H1 (cell line): ENCODE results near the gene OPCML. TPM values are rescaled to one million over a fixed set of nuclear protein-coding genes. Genes with fewer than 3 reads are reported as not detected.

ENCODE experiments used
- CTCF ChIA-PET: fragments of 300-600 bp; sonication (Branson Sonifier 250); formaldehyde crosslinking; loops from one replicate; lab custom pipeline; 2021; ENCODE audit not compliant: partially characterized antibody; lab: Charles Lee
- POLR2A ChIA-PET: fragments of 300-600 bp; sonication (Branson Sonifier 250); formaldehyde crosslinking; loops from one replicate; lab custom pipeline; 2021; ENCODE audit warnings: inconsistent platforms; ENCODE audit not compliant: partially characterized antibody; lab: Charles Lee
- DNase-seq, 2 experiments: peaks; one replicate each; pipeline versions ENCODE4 v3.0.0 to v3.0.0-alpha.2; 2010 to 2022; ENCODE audit warnings: low spot score in 2 of 2, low read depth in 1 of 2, mixed read lengths in 1 of 2
- FAIRE-seq: peaks from 2 replicates; lab custom pipeline; 2011; peaks lifted over from hg19 to GRCh38; lab: Jason Lieb, UNC
- H2AFZ ChIP-seq: 2 replicates; pipeline ENCODE4 v1.8.1; 2012; ENCODE audit warnings: low read length, inconsistent platforms
- H2AK5ac ChIP-seq: 2 replicates; pipeline ENCODE4 v1.6.1; 2013; ENCODE audit warnings: low read depth, low read length
- H2BK120ac ChIP-seq: replicated peaks from 2 replicates; pipeline ENCODE3; 2013; ENCODE audit warnings: low read depth, low read length, inconsistent platforms
- H2BK12ac ChIP-seq: 2 replicates; pipeline ENCODE4 v1.6.1; 2013; ENCODE audit warnings: low read depth, low read length
- H2BK15ac ChIP-seq: 2 replicates; pipeline ENCODE4 v1.6.1; 2013; ENCODE audit warnings: low read length
- H2BK20ac ChIP-seq: 2 replicates; pipeline ENCODE4 v1.6.1; 2013; ENCODE audit warnings: low read length
- H2BK5ac ChIP-seq: 2 replicates; pipeline ENCODE4 v1.6.1; 2013; ENCODE audit warnings: low read depth, low read length
- H3K14ac ChIP-seq: 2 replicates; pipeline ENCODE4 v1.6.1; 2013; ENCODE audit warnings: inconsistent platforms; ENCODE audit not compliant: insufficient read length
- H3K18ac ChIP-seq: 2 replicates; pipeline ENCODE4 v1.6.1; 2013; ENCODE audit warnings: low read length; ENCODE audit errors: extremely low read depth
- H3K23ac ChIP-seq: 2 replicates; pipeline ENCODE4 v1.6.1; 2013; ENCODE audit warnings: inconsistent platforms; ENCODE audit not compliant: insufficient read length
- H3K23me2 ChIP-seq: 2 replicates; pipeline ENCODE4 v1.6.1; 2013; ENCODE audit warnings: low read depth, low read length
- H3K27ac ChIP-seq: 2 replicates; pipeline ENCODE4 v1.6.1; 2011; ENCODE audit warnings: low read depth, low read length, inconsistent platforms
- H3K27me3 ChIP-seq, 4 experiments: replicated peaks in 1 of 4; 1 replicate in 1 of 4; 2 replicates in 3 of 4; pipeline versions ENCODE4 v1.6.1 to v1.8.1; 2011 to 2013; ENCODE audit warnings: low read length in 3 of 4, mild to moderate bottlenecking in 3 of 4, inconsistent platforms in 2 of 4, mixed read lengths in 2 of 4, moderate library complexity in 1 of 4; ENCODE audit not compliant: control insufficient read depth in 3 of 4, insufficient read depth in 3 of 4; ENCODE audit errors: extremely low read depth in 1 of 4
- H3K36me3 ChIP-seq, 4 experiments: 2 replicates each; pipeline versions ENCODE4 v1.6.1 to v1.8.1; 2011 to 2013; ENCODE audit warnings: mild to moderate bottlenecking in 4 of 4, low read length in 3 of 4, moderate library complexity in 2 of 4, control low read depth in 1 of 4, inconsistent platforms in 1 of 4; ENCODE audit not compliant: insufficient read depth in 4 of 4, control insufficient read depth in 2 of 4
- H3K4ac ChIP-seq: replicated peaks from 2 replicates; pipeline ENCODE3; 2013; ENCODE audit warnings: low read length, low read depth, mixed read lengths, inconsistent platforms; ENCODE audit not compliant: insufficient read length
- H3K4me1 ChIP-seq, 4 experiments: replicated peaks in 1 of 4; 1 replicate in 1 of 4; 2 replicates in 3 of 4; pipeline versions ENCODE4 v1.6.1 to v1.8.1; 2011 to 2013; ENCODE audit warnings: low read length in 3 of 4, inconsistent platforms in 2 of 4, mixed read lengths in 1 of 4; ENCODE audit not compliant: insufficient read depth in 4 of 4, control insufficient read depth in 3 of 4
- H3K4me2 ChIP-seq, 2 experiments: 2 replicates each; pipeline versions ENCODE4 v1.6.1 to v1.8.1; 2011 to 2013; ENCODE audit warnings: low read depth in 2 of 2, low read length in 2 of 2, control low read depth in 1 of 2, inconsistent platforms in 1 of 2, mild to moderate bottlenecking in 1 of 2; ENCODE audit not compliant: insufficient read depth in 1 of 2
- H3K4me3 ChIP-seq, 4 experiments: fragments of 200-600, 300-600 bp in 1 of 4; sonication (generic), shearing (Covaris generic), sonication (Bioruptor Twin) in 1 of 4; 2 replicates each; pipeline versions ENCODE4 v1.5.1 to v1.8.1; 2011 to 2016; ENCODE audit warnings: low read length in 4 of 4, low read depth in 3 of 4, control low read depth in 2 of 4, inconsistent platforms in 2 of 4, mild to moderate bottlenecking in 2 of 4, mixed read lengths in 1 of 4, moderate library complexity in 1 of 4; ENCODE audit not compliant: insufficient read depth in 2 of 4; ENCODE audit errors: extremely low read depth in 1 of 4
- H3K56ac ChIP-seq: replicated peaks from 2 replicates; pipeline ENCODE3; 2013; ENCODE audit warnings: low read depth, mild to moderate bottlenecking, mixed read lengths, low read length, inconsistent platforms; ENCODE audit not compliant: insufficient read length
- H3K79me1 ChIP-seq: 2 replicates; pipeline ENCODE4 v1.6.1; 2013; ENCODE audit warnings: low read depth, low read length, control low read depth
- H3K79me2 ChIP-seq, 2 experiments: 2 replicates each; pipeline versions ENCODE4 v1.6.1 to v1.8.1; 2012 to 2013; ENCODE audit warnings: low read length in 2 of 2, mild to moderate bottlenecking in 2 of 2, inconsistent platforms in 1 of 2; ENCODE audit not compliant: insufficient read depth in 2 of 2, control insufficient read depth in 1 of 2
- H3K9ac ChIP-seq, 4 experiments: replicated peaks in 1 of 4; 1 replicate in 1 of 4; 2 replicates in 3 of 4; pipeline versions ENCODE4 v1.6.1 to v1.8.1; 2011 to 2013; ENCODE audit warnings: low read depth in 3 of 4, low read length in 3 of 4, control low read depth in 2 of 4, mild to moderate bottlenecking in 2 of 4, moderate library complexity in 2 of 4, inconsistent platforms in 1 of 4; ENCODE audit errors: extremely low read depth in 1 of 4
- H3K9me3 ChIP-seq, 2 experiments: 2 replicates each; pipeline versions ENCODE4 v1.6.1 to v1.8.1; 2012 to 2013; ENCODE audit warnings: mild to moderate bottlenecking in 2 of 2, moderate library complexity in 2 of 2, control low read depth in 1 of 2, inconsistent platforms in 1 of 2, low read depth in 1 of 2, low read length in 1 of 2, mixed read lengths in 1 of 2; ENCODE audit not compliant: insufficient read depth in 2 of 2
- H4K20me1 ChIP-seq, 2 experiments: replicated peaks in 1 of 2; 2 replicates each; pipeline versions ENCODE3 to v1.8.1; 2011 to 2013; ENCODE audit warnings: inconsistent platforms in 2 of 2, low read length in 2 of 2, mild to moderate bottlenecking in 1 of 2; ENCODE audit not compliant: insufficient read depth in 2 of 2, control insufficient read depth in 1 of 2
- H4K5ac ChIP-seq: 2 replicates; pipeline ENCODE4 v1.6.1; 2013; ENCODE audit warnings: low read length, low read depth, mixed read lengths, inconsistent platforms; ENCODE audit not compliant: insufficient read length
- H4K8ac ChIP-seq: 2 replicates; pipeline ENCODE4 v1.8.0; 2013; ENCODE audit warnings: mild to moderate bottlenecking, moderate library complexity, low read length, inconsistent platforms; ENCODE audit not compliant: insufficient read depth; ENCODE audit errors: extremely low read depth
- H4K91ac ChIP-seq: replicated peaks from 2 replicates; pipeline ENCODE3; 2013; ENCODE audit warnings: low read length, mixed read lengths, inconsistent platforms; ENCODE audit not compliant: insufficient read length
- ASH2L ChIP-seq: fragments of 200-600, 300-600 bp; sonication (generic); IDR thresholded peaks from one replicate; pipeline ENCODE4 v1.7.1; 2017; ENCODE audit warnings: low read length
- ATF2 ChIP-seq: IDR thresholded peaks from 2 replicates; pipeline ENCODE4 v1.6.1; 2012; ENCODE audit warnings: low read length, inconsistent platforms
- BCL11A ChIP-seq, 2 experiments: IDR thresholded peaks; one replicate each; pipeline ENCODE4 v1.6.1; 2011; ENCODE audit warnings: low read depth in 2 of 2, low read length in 2 of 2, mild to moderate bottlenecking in 2 of 2
- CHD1 ChIP-seq: IDR thresholded peaks from 2 replicates; pipeline ENCODE4 v1.6.1; 2012; ENCODE audit warnings: low read depth, low read length, improper control_type of control experiment
- CTBP2 ChIP-seq: IDR thresholded peaks from 2 replicates; pipeline ENCODE4 v1.7.0; 2011; ENCODE audit warnings: borderline replicate concordance, mild to moderate bottlenecking, moderate library complexity, mixed read lengths, low read length; ENCODE audit not compliant: insufficient read depth, insufficient read length
- EGR1 ChIP-seq: IDR thresholded peaks from 2 replicates; pipeline ENCODE4 v1.6.1; 2011; ENCODE audit warnings: low read depth, low read length, borderline replicate concordance
- MAX ChIP-seq: IDR thresholded peaks from 2 replicates; pipeline ENCODE4 v1.6.1; 2012; ENCODE audit warnings: inconsistent platforms
- POLR2A ChIP-seq, 2 experiments: IDR thresholded peaks; 1 replicate in 1 of 2; 2 replicates in 1 of 2; pipeline ENCODE4 v1.6.1; 2011; ENCODE audit warnings: low read depth in 2 of 2, low read length in 2 of 2, mild to moderate bottlenecking in 2 of 2; ENCODE audit errors: control extremely low read depth in 1 of 2
- SIN3A ChIP-seq, 2 experiments: IDR thresholded peaks in 1 of 2; conservative IDR thresholded peaks in 1 of 2; 2 replicates each; pipeline ENCODE4 v1.6.1; 2011 to 2012; ENCODE audit warnings: low read length in 2 of 2, improper control_type of control experiment in 1 of 2, low read depth in 1 of 2, mild to moderate bottlenecking in 1 of 2
- SIRT6 ChIP-seq: IDR thresholded peaks from one replicate; pipeline ENCODE4 v1.7.1; 2012; ENCODE audit warnings: low read length, inconsistent platforms
- SUZ12 ChIP-seq: fragments of 200-600 bp; sonication (generic); IDR thresholded peaks from 2 replicates; pipeline ENCODE4 v1.6.1; 2012; ENCODE audit warnings: mild to moderate bottlenecking, inconsistent platforms, low read length, moderate library complexity, mixed read lengths
- TAF1 ChIP-seq: IDR thresholded peaks from 2 replicates; pipeline ENCODE4 v1.6.1; 2011; ENCODE audit warnings: mild to moderate bottlenecking, low read depth, low read length
- TCF12 ChIP-seq: IDR thresholded peaks from 2 replicates; pipeline ENCODE4 v1.6.1; 2011; ENCODE audit warnings: low read depth, mild to moderate bottlenecking, low read length
- WGBS, 2 experiments: shearing (Covaris generic) in 1 of 2; methylation state at CpG; one replicate each; pipeline versions ENCODE4 v1.1.6 to v1.1.7; 2013 to 2015; ENCODE audit warnings: low lambda C conversion rate in 2 of 2, mixed read lengths in 2 of 2, inconsistent platforms in 1 of 2, low coverage in 1 of 2, missing lambda C conversion rate in 1 of 2; ENCODE audit not compliant: insufficient replicate concordance in 2 of 2, insufficient coverage in 1 of 2, insufficient read length in 1 of 2; ENCODE audit errors: extremely low coverage in 1 of 2, missing lambda C conversion rate in 1 of 2; 5-methylcytosine and 5-hydroxymethylcytosine counted together
- polyA plus RNA-seq, 7 experiments: library from polyadenylated mRNA; depleted of rRNA in 3 of 7; stranded (reverse) in 5 of 7; unstranded in 2 of 7; fragments of >200 nt in 5 of 7; fragments of 200-250 nt in 2 of 7; gene quantifications; 1 replicate in 5 of 7; 2 replicates in 1 of 7; 4 replicates in 1 of 7; pipeline versions ENCODE4 v1.2.1 to v1.2.3, GENCODE V29; 2011 to 2013; ENCODE audit warnings: missing spikeins in 2 of 7, mixed read lengths in 2 of 7
- total RNA-seq: library from RNA; stranded (reverse); fragmentation: NEBNext Ultra II Directional; extraction: Animal tissue kit (Norgen Biotek cat#: 25700); gene quantifications from 2 replicates; pipeline ENCODE4 v1.2.1, GENCODE V29; 2021

OPCML gene
- total and polyA plus RNA-seq, 2 of the 8 experiments (the other 6 are each of a cell fraction or from before 2014, with no cell fraction given): 2.3 to 3.1 TPM

GRCh38 chr11:132408877-132409276 is 1123.4 kb downstream of the OPCML start:
- H4K91ac ChIP-seq: no peak overlapping the region
- POLR2A ChIA-PET: no interaction called here
- no peak overlapping the region for H3K56ac ChIP-seq
- no peak overlapping the region for H2BK12ac ChIP-seq
- no peak overlapping the region for H3K27ac ChIP-seq
- H3K23me2 ChIP-seq: no peaks in the 10 kb centered on the region
- no peak overlapping the region for H2BK20ac ChIP-seq
- CTCF ChIA-PET: interaction anchor here (1.8 to 2.4 kb wide), 2 partner anchors 96 to 130 kb away, joined by 4 to 7 read pairs; no protein-coding TSS in a partner anchor
- no peak overlapping the region for H3K23ac ChIP-seq
- no peak overlapping the region for H2BK5ac ChIP-seq
- H2BK120ac ChIP-seq: no peak overlapping the region
- no peak overlapping the region for H3K14ac ChIP-seq
- no peaks in the 10 kb centered on the region for H4K20me1 ChIP-seq
- no peaks in the 10 kb centered on the region for H3K79me1 ChIP-seq
- H2BK15ac ChIP-seq: no peak overlapping the region
- H4K8ac ChIP-seq: no peak overlapping the region
- no peak overlapping the region for H3K4me2 ChIP-seq
- H3K4me3 ChIP-seq: no peak overlapping the region
- H4K5ac ChIP-seq: no peak overlapping the region
- H3K4ac ChIP-seq: no peak overlapping the region
- H3K27me3 ChIP-seq: peaks cover 0 to 4% (median 0%) of the 10 kb centered on the region in 4 experiments; a peak in 2 of 7 replicates
- H3K4me1 ChIP-seq: peaks cover 0 to 5% (median 0%) of the 10 kb centered on the region in 4 experiments; a peak in 4 of 7 replicates
- no peaks in the 10 kb centered on the region for H3K79me2 ChIP-seq
- H3K9ac ChIP-seq: no peak overlapping the region
- FAIRE-seq (no peak), DNase-seq (no peak)
- H3K9me3 ChIP-seq: no peaks in the 10 kb centered on the region
- no peak overlapping the region for H2AK5ac ChIP-seq
- no peaks in the 10 kb centered on the region for H3K36me3 ChIP-seq
- no peak overlapping the region for H3K18ac ChIP-seq
- H2AFZ ChIP-seq: no peak overlapping the region
- 90% methylated on average over 1 of the region's 1 CpG; no CpG with 5 or more reads in 1 of the 2 experiments for WGBS, 2 experiments
- no peak for TF ChIP-seq CTBP2
- TF ChIP-seq SUZ12: no peak
- no peak for TF ChIP-seq ATF2
- no peak for TF ChIP-seq BCL11A (IDR thresholded peaks at IDR 0.05; ENCODE audit: low read depth in 2 of 2, low read length in 2 of 2)
- TF ChIP-seq ASH2L: no peak
- no peak for TF ChIP-seq SIN3A (conservative IDR thresholded peaks at IDR 0.05 in 1 of 2, IDR thresholded peaks at IDR 0.05 in 1 of 2; ENCODE audit: low read depth in 1 of 2, low read length in 2 of 2)
- TF ChIP-seq SIRT6: no peak
- no peak for TF ChIP-seq MAX
- TF ChIP-seq POLR2A (IDR thresholded peaks at IDR 0.05; ENCODE audit: control extremely low read depth in 1 of 2, low read depth in 2 of 2, low read length in 2 of 2): no peak
- no peak for TF ChIP-seq TAF1
- TF ChIP-seq EGR1: no peak
- TF ChIP-seq CHD1: no peak
- TF ChIP-seq TCF12: no peak
